Activated CD4-positive, alpha-beta T cell treated with anti-CD3 and anti-CD28 coated beads, Interleukin-2, amount 50 U/mL, for 24 hours (primary cell): ENCODE data around the gene HSD17B14.
"Not testable (repeated sequence)": the region's sequence is repeated elsewhere in the genome, so short reads cannot be mapped to it uniquely, and the experiment has no call there.

ENCODE experiments used
- DNase-seq, 2 donors: peaks; one replicate each; pipeline ENCODE4 v3.0.0-alpha.2; 2020; ENCODE audit warnings: low read depth in 1 of 2, low spot score in 1 of 2

Gene HSD17B14

DNA sequence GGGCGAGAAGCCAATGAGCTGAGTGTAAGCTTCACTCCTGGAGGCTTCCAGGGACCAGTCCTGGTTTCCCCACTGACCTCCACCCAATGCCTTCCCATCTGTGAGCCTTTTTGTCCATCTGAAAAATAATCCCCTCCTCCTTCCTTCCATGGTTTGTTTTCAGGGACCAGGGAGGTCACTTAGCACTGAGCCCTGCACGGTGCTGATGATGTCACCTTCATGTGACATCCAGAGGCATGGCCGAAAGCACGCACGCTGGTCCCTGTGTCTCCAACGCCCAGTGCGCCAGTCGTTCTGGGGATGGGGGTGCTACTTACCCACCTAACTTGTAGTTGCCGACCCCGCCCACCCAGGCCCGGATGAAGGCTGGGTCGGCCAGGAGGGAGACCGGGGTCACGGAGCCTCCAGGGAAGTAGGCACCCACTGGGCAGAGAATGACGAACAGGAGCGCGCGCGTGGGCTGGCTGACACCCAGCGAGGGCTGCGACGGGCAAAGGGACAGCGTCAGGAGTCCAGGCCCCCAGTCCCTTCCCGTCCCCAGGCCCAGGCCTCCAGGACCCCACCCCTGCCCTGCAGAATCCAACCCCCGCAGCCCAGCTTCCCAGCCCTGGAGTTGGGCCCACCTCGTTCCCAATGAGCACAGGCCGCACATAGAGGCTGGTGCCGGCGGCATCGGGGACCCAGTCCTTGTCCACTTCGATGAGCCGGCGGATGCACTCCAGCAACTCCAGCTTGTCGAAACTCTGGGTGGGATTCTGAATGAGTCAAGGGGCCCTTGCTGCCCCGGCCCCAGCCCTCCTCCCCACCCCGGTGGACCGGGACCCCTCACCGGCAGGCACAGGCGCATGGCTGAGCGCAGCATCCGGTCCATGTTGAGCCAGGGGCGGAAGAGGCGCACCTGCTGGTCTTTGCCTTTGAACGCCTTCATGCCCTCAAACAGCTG, 36.7 kb downstream of the HSD17B14 start:
- no peak for DNase-seq

DNA sequence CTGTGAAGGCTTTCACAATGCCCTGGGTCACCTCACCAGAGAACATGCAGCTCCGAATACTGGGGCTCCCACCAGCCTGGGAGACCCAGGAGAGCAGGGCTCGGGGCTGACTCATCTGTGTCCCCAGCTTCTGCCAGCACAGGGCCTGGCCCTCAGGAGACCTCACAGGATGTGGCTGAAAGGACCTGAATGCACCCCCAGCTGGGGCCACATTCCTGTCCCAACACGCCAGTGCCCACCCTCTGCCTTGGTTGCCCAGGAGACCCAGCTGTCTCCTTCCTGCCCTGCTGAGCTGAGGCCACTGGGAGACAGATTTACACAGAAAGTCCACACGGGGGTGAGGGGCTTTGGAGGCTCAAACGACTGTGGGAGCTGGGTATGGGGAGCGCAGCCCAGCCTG, 37.4 kb downstream of the HSD17B14 start:
- DNase-seq = no peak

DNA sequence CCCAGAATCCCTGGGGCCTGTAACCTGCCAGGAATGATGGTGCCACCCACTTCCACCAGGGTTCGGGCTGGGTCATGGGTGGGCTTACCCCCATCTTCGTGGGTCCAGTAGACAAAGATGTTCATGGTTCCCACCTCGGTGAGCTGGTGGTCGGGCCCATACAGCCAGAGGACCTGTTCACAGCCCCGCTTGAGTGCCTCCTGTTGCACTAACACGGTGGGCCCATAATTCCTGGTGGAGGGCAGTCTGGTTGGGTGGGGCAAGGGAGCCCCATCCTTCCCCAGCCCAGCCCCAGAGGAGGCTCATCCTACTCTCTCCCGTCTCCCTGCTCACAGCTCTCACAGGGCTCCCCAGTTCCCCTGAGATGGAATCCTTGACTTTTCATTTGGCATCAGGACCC, 39.2 kb downstream of the HSD17B14 start:
- DNase-seq = no peak

DNA sequence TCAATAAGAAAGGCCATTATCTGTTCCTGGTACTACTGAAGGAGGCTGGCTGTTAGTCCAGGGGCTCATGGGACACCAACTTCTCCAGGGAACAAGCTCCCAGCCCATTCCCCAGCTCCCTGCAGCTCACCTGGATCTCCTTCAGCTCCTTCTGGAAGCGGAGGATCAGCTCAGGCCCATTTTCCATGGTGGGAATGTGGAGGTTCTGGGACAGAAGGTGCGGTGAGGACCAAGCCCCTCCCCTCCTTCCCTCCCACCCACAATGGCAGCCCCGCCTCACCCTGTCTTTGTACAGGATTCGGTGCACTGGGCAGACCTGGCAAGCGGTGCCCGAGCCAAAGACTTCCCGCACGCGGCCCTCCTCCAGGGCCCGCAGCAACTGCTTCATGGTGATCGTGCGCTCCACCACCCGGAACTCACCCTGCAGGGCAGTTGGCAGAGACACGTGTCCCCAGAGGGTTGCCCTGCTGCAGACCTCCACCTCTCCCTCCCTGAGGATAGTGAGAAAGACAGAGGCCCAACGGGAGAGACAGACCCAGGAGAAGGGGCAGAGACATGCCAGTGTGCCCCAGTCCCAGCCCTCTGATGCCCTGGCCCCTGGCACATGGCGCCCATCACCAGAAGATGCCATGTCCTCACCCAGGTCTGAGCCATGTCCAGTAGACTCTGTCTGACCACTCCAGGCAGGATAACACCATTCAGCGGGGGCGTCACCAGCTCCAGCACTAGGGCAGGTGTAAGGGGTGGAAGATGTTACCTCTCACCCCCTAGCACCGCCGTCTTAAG, 39.8 kb downstream of the HSD17B14 start:
- DNase-seq = no peak

- DNase-seq = no peak
Measured at GRCh38 chr19:48795685-48796070, 40.6 kb downstream of the HSD17B14 start.

DNA sequence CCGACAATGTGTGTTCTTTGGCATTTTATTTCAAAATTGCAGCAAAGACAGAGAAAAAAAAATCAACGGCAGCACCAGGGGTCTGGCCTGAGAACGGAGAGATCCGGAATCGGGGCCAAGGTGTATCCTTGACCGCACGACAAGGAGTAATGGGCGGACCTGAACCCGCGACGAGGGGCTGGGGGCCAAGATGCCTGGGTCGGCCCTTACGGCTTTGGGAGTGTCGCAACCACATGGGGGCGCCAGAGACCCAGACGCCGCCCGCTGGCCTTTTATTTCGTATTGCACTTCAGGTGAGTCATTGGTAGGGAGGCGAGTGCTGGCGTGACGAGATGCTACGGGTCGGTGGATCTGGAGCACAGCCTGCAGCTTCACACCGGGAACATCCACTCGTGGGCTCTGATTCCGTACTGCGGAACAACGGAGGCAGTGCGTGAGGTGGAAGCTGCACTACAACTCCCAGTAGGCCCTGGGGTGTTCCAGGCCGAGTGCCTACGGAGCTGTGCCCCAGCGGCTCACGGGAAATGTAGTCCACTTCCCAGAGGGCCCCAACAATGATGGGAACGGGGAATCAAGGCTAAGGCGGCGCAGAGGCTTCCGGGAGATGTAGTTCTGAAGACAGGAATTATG, 41.1 kb downstream of the HSD17B14 start:
- peak; percentile 68 to 74 for DNase-seq

DNA sequence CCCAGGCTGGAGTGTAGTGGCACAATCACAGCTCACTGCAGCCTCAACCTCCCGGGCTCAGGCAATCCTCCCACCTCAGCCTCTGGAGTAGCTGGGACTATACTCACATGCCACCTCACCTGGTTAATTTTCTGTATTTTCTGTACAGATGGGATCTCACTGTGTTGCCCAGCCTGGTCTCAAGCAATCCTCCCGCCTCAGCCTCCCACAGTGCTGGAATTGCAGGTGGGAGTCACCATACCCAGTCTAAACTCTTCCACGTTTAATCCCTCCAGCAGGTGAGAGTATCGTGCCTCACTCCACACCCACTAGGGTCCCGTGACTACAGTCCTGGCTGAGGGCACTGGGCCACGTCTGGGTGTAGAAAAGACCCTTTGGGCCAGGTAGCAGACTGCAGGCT, 42.0 kb downstream of the HSD17B14 start:
- no peak for DNase-seq

DNA sequence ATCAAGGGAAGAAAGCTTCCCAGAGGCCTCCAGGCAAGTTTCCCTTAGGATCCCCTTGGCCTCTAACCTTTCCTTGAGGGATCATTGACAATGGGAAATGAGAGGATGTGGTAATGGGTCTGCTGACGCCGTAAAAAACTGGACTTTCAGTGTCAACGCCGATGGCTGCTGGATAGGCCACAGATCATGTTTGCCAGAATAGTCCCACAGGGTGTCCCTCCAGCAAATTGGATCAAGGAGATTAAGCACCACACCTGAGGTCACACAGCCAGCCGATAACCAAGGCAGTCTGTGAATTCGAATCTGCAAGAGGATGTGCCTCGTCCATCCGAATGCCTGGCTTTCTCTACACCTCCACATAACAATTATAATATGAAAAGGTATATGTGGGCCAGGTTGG, 43.0 kb downstream of the HSD17B14 start:
- no peak for DNase-seq

- DNase-seq = not testable (repeated sequence)
Measured at GRCh38 chr19:48787331-48787730, 49.0 kb downstream of the HSD17B14 start.

DNA sequence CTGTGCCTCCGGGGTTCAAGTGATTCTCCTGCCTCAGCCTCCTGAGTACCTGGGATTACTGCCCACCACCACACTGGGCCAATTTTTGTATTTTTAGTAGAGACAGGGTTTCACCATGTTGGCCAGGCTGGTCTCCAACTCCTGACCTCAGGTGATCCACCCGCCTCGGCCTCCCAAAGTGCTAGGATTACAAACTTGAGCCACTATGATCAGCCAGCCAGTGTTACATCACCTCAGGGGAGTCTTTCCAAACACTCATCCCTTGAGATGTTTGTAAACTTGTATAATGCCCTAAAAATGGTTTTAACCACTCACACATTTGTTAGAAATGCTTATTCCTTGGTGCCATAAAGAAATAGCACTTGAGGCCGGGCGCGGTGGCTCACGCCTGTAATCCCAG, 49.9 kb downstream of the HSD17B14 start:
- DNase-seq = not testable (repeated sequence)

DNA sequence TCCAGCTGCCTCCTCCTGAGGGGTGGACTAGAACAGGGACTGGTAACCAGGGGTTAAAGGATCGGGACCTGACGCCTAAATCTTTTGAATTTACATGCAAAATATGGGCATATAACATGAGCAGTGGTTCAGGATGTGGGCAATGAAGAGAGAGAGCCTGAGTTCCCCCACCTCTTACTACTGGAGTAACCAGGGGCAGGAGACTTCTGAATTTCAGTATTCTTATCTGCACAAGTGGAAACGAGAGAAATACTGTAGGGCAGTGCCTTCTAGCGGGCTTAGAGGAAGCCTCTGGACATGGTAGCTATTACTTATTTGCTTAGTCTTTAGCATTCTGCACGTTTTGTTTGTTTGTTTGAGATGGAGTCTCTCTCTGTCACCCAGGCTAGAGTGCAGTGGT, 51.8 kb downstream of the HSD17B14 start:
- no peak for DNase-seq

- DNase-seq = no peak
Measured at GRCh38 chr19:48780631-48781391, 55.5 kb downstream of the HSD17B14 start.

DNA sequence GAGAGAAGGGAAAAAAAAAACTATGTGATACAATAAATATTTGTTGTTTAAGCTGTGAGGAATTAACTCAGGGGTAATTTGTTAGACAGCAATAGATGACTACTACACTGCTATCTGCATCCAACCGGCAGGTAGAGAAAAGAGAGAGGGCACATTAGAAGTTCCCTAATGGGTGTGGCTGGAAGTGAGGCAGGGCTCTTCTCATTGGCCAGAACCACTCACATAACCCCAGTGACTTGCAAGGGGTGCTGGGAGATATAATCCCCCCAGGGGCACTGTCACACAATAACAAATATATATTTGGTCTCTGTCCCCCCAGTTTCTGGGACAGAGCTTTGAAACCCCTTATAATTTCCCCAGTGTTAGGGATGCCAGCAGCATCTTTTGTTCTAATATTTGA, 56.7 kb downstream of the HSD17B14 start:
- no peak for DNase-seq

GRCh38 chr19:48777720-48778119, 58.6 kb downstream of the HSD17B14 start:
- no peak for DNase-seq

DNA sequence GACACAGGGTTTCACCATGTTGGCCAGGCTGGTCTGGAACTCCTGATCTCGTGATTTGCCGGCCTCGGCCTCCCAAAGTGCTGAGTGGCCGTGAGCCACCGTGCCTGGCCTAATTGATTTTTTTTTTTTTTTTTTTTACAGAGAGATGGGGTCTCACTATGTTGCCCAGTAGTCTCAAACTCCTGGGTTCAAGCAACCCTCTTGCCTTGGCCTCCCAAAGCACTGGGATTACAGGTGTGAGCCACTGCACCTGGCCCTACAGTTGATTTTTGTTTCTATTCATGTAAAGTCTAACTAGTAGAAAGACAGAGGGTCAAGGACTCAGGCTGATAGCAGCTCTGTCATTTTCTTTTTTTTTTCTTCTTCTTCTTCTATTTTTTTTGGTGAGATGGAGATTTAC, 59.2 kb downstream of the HSD17B14 start:
- no peak for DNase-seq

DNA sequence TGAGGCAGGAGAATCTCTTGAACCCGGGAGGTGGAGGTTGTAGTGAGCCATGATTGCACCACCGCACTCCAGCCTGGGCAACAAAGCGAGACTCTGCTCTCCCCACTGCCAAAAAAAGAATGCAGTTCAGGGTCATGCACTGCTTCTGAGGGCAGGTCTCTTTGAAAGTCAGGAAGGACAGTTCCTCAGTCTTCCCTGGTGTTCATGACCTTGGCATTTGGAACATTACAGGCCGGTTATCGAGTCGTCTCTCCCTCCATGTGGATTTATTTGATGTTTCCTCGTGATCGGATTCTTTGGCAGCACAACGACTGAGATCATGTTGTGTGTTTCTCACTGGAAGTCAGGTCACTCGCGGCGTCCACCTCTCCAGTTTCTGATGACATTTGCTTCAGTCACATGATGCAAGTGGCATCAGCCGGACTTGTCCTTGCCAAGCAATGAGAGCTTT, 63.8 kb downstream of the HSD17B14 start:
- DNase-seq = no peak

DNA sequence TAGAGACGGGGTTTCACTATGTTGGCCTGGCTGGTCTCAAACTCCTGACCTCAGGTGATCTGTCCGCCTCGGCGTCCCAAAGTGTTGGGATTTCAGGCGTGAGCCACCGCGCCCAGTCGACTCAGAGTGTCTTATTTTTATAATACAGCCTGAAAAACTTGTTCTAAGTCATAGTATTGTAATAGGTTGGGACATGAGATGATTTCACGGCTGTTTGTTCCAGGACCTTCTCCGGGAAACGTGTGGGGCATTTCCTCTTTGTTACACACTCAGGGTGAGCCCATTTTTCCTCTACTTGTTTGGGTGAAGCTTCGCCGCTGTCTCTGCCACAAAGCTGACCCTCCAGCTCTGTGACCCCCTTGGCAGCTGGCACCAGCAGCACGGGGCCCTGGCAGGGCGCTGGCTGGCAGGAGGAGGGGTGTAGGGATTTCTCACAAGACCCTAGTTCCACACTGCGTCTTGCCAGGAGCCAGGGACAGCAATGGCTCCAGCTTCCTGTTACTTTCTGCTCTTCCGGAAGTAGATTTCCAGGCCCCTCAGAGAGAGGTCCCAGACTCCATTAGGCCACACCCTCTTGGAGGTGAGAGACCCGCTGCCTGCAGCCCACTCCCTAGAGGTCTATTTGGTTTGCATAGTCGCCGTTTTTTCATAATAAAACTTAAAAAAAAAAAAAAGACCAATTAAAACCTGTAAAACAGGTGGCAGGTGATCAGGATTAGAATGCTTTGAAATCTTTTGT, 65.4 kb downstream of the HSD17B14 start:
- no peak for DNase-seq

DNA sequence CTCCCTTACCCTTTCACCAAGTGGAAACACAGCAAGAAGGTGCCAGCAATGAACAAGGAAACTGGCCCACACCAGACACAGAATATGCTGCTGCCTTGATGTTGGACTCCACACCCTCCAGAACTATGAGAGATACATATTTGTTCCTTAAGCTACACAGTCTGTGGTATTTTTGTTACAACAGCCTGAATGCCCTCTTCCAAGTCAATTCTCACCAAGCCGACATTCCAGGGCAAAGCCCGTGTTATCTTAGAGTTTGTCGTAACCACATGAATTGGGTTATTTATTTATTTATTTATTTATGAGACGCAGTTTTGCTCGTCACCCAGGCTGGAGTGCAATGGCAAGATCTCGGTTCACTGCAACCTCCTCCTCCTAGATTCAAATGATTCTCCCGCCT, 66.0 kb downstream of the HSD17B14 start:
- no peak for DNase-seq

DNA sequence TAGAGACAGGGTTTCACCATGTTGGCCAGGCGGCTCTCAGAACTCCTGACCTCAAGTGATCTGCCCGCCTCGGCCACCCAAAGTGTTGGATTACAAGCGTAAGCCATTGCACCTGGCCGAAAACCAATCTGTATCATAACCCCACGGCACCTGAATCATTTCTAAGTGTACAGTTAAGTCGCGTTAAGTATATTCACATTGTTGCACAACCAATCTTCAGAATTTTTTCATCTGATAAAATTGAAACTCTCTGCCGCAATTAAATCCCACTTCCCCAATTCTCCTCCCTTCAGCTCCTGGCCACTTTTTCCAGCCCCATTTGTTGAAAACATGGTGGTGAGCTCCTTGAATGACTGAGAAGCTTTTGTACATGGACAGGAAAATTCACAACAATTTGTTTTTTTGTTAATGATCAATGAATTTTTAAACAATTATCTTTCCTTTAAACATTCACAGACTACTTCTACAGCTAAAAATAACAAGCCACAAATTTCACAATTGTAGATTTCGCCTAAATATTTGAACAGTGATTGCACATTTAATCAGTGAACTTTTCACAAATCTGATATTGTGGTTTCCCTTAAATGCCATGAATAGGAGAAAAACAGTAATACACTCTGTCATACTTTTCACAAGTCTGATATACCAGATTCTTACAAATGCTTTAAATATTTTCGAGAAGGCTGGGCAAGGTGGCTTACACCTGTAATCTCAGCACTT, 67.1 kb downstream of the HSD17B14 start:
- no peak for DNase-seq
